GM12878 (cell line): ENCODE data around the gene FOXP1. TPM values are rescaled to one million over a fixed set of nuclear protein-coding genes. Genes with fewer than 3 reads are reported as not detected.

Experiments used
- ATAC-seq: fragments of 200-7000 bp; cut with Tn5 transposase; 3 replicates; pipeline ENCODE4 v1.9.1; 2020; ENCODE audit warnings: mild to moderate bottlenecking, moderate library complexity
- BruUV-seq: library from RNA; stranded (reverse); fragments of 400-500 nt; replicated peaks from 2 replicates; lab custom pipeline; 2021; lab: Mats Ljungman, UMichigan
- CTCF ChIA-PET: fragments of 300-600 bp; sonication (Branson Sonifier 250); formaldehyde crosslinking; extraction: SDS; loops from one replicate; lab custom pipeline; 2021; ENCODE audit warnings: inconsistent platforms; lab: Yijun Ruan, JAX
- POLR2A ChIA-PET: fragments of 350-600 bp; formaldehyde crosslinking; extraction: SDS; loops from one replicate; lab custom pipeline; 2021; ENCODE audit warnings: inconsistent platforms; lab: Charles Lee
- RAD21 ChIA-PET: fragments of 300-600 bp; sonication (Branson Sonifier 250); formaldehyde crosslinking; loops from one replicate; lab custom pipeline; 2023; ENCODE audit warnings: antibody characterized with exemption; ENCODE audit not compliant: unreplicated experiment; lab: Charles Lee
- SMC1A ChIA-PET: fragments of 300-600 bp; sonication (Branson Sonifier 250); formaldehyde crosslinking; loops from one replicate; lab custom pipeline; 2023; ENCODE audit not compliant: unreplicated experiment, uncharacterized antibody; lab: Charles Lee
- DNase-seq: peaks from one replicate; pipeline ENCODE4 v3.0.0-alpha.2; 2011; ENCODE audit warnings: low read depth, low spot score
- FAIRE-seq: peaks from 3 replicates; lab custom pipeline; 2011; peaks lifted over from hg19 to GRCh38; lab: Jason Lieb, UNC
- H2AFZ ChIP-seq: 2 replicates; pipeline ENCODE4 v1.6.0; 2011; ENCODE audit warnings: low read depth, low read length, control low read depth; ENCODE audit not compliant: control insufficient read depth
- H3K27ac ChIP-seq: 2 replicates; pipeline ENCODE4 v1.5.1; 2011; ENCODE audit warnings: control low read depth; ENCODE audit not compliant: control insufficient read depth, insufficient read depth
- H3K27me3 ChIP-seq, 2 experiments: replicated peaks in 1 of 2; 2 replicates each; pipeline versions ENCODE4 v1.6.0 to v1.6.1; 2011; ENCODE audit warnings: low read length in 1 of 2; ENCODE audit not compliant: control insufficient read depth in 2 of 2, insufficient read depth in 2 of 2
- H3K36me3 ChIP-seq, 2 experiments: 2 replicates each; pipeline ENCODE4 v1.5.1; 2011; ENCODE audit warnings: low read length in 1 of 2; ENCODE audit not compliant: control insufficient read depth in 2 of 2, insufficient read depth in 2 of 2
- H3K4me1 ChIP-seq: 2 replicates; pipeline ENCODE4 v1.6.1; 2011; ENCODE audit warnings: mild to moderate bottlenecking, low read length, moderate library complexity, mixed read lengths; ENCODE audit not compliant: control insufficient read depth, insufficient read depth
- H3K4me2 ChIP-seq: 2 replicates; pipeline ENCODE4 v1.6.0; 2011; ENCODE audit warnings: control low read depth; ENCODE audit not compliant: control insufficient read depth, insufficient read depth
- H3K4me3 ChIP-seq: fragments of 200-600 bp; sonication (generic); 2 replicates; pipeline ENCODE4 v1.5.1; 2016
- H3K79me2 ChIP-seq: 2 replicates; pipeline ENCODE4 v1.6.0; 2011; ENCODE audit warnings: low read length; ENCODE audit not compliant: control insufficient read depth, insufficient read depth
- H3K9ac ChIP-seq: 2 replicates; pipeline ENCODE4 v1.8.0; 2011; ENCODE audit warnings: low read length, control low read depth, mixed read lengths; ENCODE audit not compliant: control insufficient read depth, insufficient read depth
- H3K9me3 ChIP-seq: replicated peaks from 3 replicates; pipeline ENCODE4 v1.5.1; 2011; ENCODE audit warnings: mild to moderate bottlenecking, low read length; ENCODE audit not compliant: control insufficient read depth, insufficient read depth
- H4K20me1 ChIP-seq: 2 replicates; pipeline ENCODE4 v1.6.0; 2011; ENCODE audit not compliant: control insufficient read depth, insufficient read depth
- GABPA ChIP-seq: IDR thresholded peaks from 2 replicates; pipeline ENCODE4 v1.6.1; 2014; ENCODE audit warnings: antibody characterized with exemption, low read depth, mild to moderate bottlenecking, inconsistent platforms
- GATAD2B ChIP-seq: fragments of 450-650 bp; conservative IDR thresholded peaks from 2 replicates; pipeline ENCODE4 v1.6.1; 2017; ENCODE audit warnings: low read depth, mild to moderate bottlenecking, moderate library complexity
- KAT2A ChIP-seq: conservative IDR thresholded peaks from 2 replicates; pipeline ENCODE4 v1.6.1; 2011; ENCODE audit warnings: low read depth, low read length; ENCODE audit not compliant: control insufficient read depth
- MLLT1 ChIP-seq: fragments of 450-650 bp; IDR thresholded peaks from 2 replicates; pipeline ENCODE4 v1.6.1; 2016; ENCODE audit warnings: mild to moderate bottlenecking
- NFXL1 ChIP-seq: fragments of 450-650 bp; IDR thresholded peaks from 2 replicates; pipeline ENCODE4 v1.6.1; 2017; ENCODE audit warnings: antibody characterized with exemption, mild to moderate bottlenecking, borderline replicate concordance
- RBBP5 ChIP-seq: fragments of 200-600 bp; sonication (generic); conservative IDR thresholded peaks from 2 replicates; pipeline ENCODE4 v1.6.1; 2016
- SRF ChIP-seq, 2 experiments: IDR thresholded peaks; 2 replicates each; pipeline ENCODE4 v1.6.1; 2011; ENCODE audit warnings: low read depth in 2 of 2, low read length in 2 of 2, mild to moderate bottlenecking in 1 of 2, moderate library complexity in 1 of 2
- TAF1 ChIP-seq: IDR thresholded peaks from 2 replicates; pipeline ENCODE4 v1.6.1; 2011; ENCODE audit warnings: mild to moderate bottlenecking, low read depth, low read length, borderline replicate concordance
- TBL1XR1 ChIP-seq: IDR thresholded peaks from 2 replicates; pipeline ENCODE4 v1.6.1; 2012; ENCODE audit warnings: low read depth, low read length, improper control_type of control experiment
- USF1 ChIP-seq: IDR thresholded peaks from 2 replicates; pipeline ENCODE4 v1.6.1; 2011; ENCODE audit warnings: borderline replicate concordance, low read depth, mild to moderate bottlenecking, moderate library complexity, mixed read lengths, low read length; ENCODE audit not compliant: insufficient read depth; ENCODE audit errors: extremely low read length
- ZBTB11 ChIP-seq: fragments of 450-650 bp; formaldehyde crosslinking; IDR thresholded peaks from 2 replicates; pipeline ENCODE4 v1.5.0; 2022; ENCODE audit warnings: mild to moderate bottlenecking, missing genetic modification characterization
- ZBTB40 ChIP-seq: fragments of 450-650 bp; IDR thresholded peaks from 2 replicates; pipeline ENCODE4 v1.6.1; 2016; ENCODE audit warnings: mild to moderate bottlenecking, moderate library complexity, borderline replicate concordance
- WGBS: methylation state at CpG from one replicate; pipeline ENCODE4 v1.1.6; 2016; ENCODE audit warnings: low lambda C conversion rate; ENCODE audit not compliant: insufficient replicate concordance, insufficient coverage; ENCODE audit errors: missing lambda C conversion rate; 5-methylcytosine and 5-hydroxymethylcytosine counted together
- in situ Hi-C: fragments of 300-500 bp; cut with MboI; formaldehyde crosslinking; loops from 9 replicates; pipeline ENCODE4 v1.14.3; 2018; ENCODE audit warnings: mixed read lengths
- intact Hi-C: fragments of 100-400 bp; cut with micrococcal nuclease; formaldehyde crosslinking; loops from one replicate; pipeline ENCODE4 v1.14.2; 2022; ENCODE audit not compliant: unreplicated experiment
- polyA plus RNA-seq, 11 experiments: library from polyadenylated mRNA; depleted of rRNA in 4 of 11; unstranded in 6 of 11; stranded (reverse) in 5 of 11; fragments of >200 nt; fragmentation: Nextera tagmentation in 4 of 11; fragmentation: Illumina TruSeq in 1 of 11; extraction: Ambion mirVana in 4 of 11; extraction: Trizol in 1 of 11; gene quantifications; 1 replicate in 1 of 11; 2 replicates in 10 of 11; pipeline versions ENCODE4 v1.2.1 to v1.2.3, GENCODE V29; 2011 to 2016; ENCODE audit warnings: inconsistent platforms in 2 of 11, missing spikeins in 2 of 11, low read depth in 1 of 11
- total RNA-seq, 4 experiments: library from RNA; depleted of rRNA in 3 of 4; stranded (reverse); fragments of >200 nt in 3 of 4; fragmentation: Illumina TruSeq in 1 of 4; extraction: Trizol in 1 of 4; gene quantifications; 2 replicates each; pipeline versions ENCODE4 v1.2.1 to v1.2.3, GENCODE V29; 2013 to 2021

Gene FOXP1
- total and polyA plus RNA-seq, 10 of the 15 experiments (the other 5 are each of a cell fraction or from before 2014, with no cell fraction given) = 0.05 to 1.6 (median 0.20) TPM; not detected in 1

- no peaks in the 10 kb centered on the region for H3K4me1 ChIP-seq
- H3K4me2 ChIP-seq = no peak overlapping the region
- H3K27ac ChIP-seq = no peak overlapping the region
- no peak overlapping the region for H2AFZ ChIP-seq
- no TSS peak for BruUV-seq
- FAIRE-seq (no peak), ATAC-seq (no peak), DNase-seq (no peak)
- POLR2A ChIA-PET = no interaction called here
- no peak overlapping the region for H3K9ac ChIP-seq
- no peaks in the 10 kb centered on the region for H3K9me3 ChIP-seq
- H3K27me3 ChIP-seq = no peaks in the 10 kb centered on the region; a peak in 1 of 4 replicates
- SMC1A ChIA-PET = interaction anchor here (0.8 kb wide), 1 partner anchor 265 kb away, joined by 3 read pairs; no protein-coding TSS in a partner anchor
- no peaks in the 10 kb centered on the region for H4K20me1 ChIP-seq
- RAD21 ChIA-PET = no interaction called here
- H3K79me2 ChIP-seq = no peaks in the 10 kb centered on the region
- in situ Hi-C loops = no loop called here
- 50% methylated on average over 4 of the region's 4 CpGs for WGBS
- no peak overlapping the region for H3K4me3 ChIP-seq
- intact Hi-C loops = loop anchor here (5.0 kb wide), 1 partner anchor 505 kb away; no protein-coding TSS in a partner anchor
- CTCF ChIA-PET = no interaction called here
- H3K36me3 ChIP-seq = no peaks in the 10 kb centered on the region
- TF ChIP-seq RBBP5 (no peak), NFXL1 (no peak), TBL1XR1 (no peak), GATAD2B (no peak), KAT2A (no peak), SRF (IDR thresholded peaks at IDR 0.05; ENCODE audit: low read depth in 2 of 2, low read length in 2 of 2) (no peak), USF1 (no peak), ZBTB40 (no peak), ZBTB11 (CRISPR knock-in tag) (no peak), MLLT1 (no peak), TAF1 (no peak), GABPA (no peak)
Observed at GRCh38 chr3:71512544-71512943, 71.0 kb downstream of the FOXP1 start.
